ENCODE measurements around the gene MYEOV.

MYEOV gene

DNA sequence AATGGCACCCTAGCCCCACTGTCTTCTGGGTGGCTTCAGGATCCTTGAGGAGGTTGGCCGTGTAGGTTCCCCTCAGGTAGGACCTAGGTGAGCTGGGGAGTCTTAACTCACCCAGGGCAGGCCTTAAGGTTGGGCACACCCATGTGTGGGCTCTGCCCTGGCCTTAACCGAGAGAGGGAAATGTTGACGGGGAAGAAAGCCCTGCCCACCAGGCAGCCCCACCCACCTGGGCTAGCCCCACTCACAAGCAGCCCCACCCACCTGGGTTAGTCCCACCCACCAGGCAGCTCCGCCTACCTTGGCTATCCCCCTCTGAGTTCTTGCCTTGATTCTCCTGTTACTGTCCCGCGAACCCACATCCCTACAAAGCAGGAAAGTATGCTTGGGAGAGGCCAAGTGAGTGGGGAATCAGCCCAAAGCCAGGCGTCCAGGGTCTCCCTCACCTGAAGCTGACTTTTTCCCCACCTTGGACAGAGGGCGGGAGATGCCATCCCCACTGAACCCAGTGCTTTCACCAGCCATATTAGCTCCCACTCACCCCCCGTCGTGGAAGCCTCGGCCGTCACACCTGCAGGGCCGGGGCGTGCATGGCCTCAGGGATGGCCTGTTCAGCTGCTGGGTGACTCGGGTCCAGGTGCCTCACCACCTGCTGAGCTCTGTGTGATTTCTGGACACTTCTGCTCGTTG, at the start of gene MYEOV:
TSS of gene MYEOV (plus strand) at position 337 of the 687 bp plus-strand sequence. CDS start 1,200 bp downstream, outside the sequence.
- no peak for DNase-seq (ENCODE audit: low read depth, low spot score)

DNA sequence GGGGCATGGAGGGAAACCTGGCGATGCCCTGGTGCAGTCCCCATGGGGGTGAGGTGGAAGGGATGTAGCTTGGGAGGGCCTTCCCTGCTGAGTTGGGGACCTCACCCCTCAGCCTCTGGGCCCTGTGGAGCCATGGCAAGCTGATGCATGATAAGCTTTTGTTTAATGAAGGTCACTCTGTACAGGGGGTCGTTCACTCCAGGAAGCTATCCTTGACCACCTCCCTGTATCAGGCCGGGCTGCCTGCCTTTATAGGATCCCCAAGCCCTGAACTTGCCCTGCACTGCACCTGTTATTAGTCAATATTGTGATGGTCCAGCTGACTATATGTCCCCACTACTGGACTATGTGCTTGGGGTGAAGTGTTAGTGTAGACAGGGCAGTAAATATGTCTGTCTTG, 49.7 kb upstream of the MYEOV start:
- DNase-seq (ENCODE audit: low read depth, low spot score), result no peak

DNA sequence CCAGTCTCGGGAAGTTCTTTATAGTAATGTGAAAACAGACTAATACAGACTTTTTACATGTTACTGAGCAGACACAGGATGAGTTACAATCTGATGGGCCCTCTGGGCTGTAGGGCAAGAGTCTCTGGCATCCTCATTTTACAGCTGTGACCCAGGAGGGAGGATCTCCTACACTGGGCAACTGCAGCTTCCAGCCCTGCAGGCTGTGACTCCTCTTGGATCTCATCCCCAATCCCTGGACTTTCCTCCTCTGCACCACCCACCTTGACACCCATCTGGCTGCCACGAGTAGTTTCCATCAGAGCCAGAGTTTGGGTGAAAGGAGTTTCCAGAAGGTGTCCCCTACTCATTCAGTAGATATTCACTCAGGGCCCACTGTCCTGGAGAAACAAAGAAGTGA, 48.9 kb upstream of the MYEOV start:
- no peak for DNase-seq (ENCODE audit: low read depth, low spot score)

DNA sequence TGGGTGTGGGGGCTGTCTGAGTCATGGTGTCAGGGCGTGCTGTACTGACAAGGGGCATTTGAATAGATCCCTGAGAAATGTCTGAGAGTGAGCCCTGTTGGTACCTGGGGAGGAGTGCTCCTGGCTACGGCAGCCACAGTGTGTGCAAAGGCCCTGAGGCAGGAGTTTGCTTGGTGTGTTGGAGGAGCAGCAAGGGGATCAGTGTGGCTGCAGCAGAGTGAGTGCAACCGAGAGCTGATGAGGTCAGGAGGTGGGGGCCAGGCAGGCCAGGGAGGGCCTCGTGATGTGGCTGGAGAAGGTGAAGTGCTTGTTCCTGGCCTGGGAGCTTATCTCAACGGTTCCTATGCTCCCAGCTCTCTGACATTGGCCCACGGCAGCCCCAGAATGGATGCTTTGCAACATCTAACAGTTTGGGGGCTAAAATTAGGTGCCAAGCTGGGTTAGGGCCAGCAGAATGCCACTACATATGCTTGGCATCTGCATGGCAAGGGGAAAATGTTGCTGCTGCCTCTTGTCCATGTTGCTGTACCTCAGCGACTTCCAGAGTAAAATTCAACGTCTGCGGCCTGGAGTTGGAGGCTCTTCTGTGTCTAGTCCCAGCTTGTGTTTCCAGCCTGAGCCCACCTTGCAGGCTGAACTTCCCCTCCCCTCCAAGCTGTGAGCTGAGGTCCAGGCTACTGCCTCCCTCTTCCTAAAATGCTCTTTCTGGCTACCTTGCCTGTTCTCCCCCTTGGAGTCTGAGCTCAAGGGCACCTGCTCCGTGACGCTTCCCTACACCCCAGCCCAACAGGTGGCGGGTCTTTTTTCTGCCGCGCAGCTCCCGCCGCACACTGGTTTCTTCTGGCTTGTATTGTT, 48.2 kb upstream of the MYEOV start:
- no peak for DNase-seq (ENCODE audit: low read depth, low spot score)

DNA sequence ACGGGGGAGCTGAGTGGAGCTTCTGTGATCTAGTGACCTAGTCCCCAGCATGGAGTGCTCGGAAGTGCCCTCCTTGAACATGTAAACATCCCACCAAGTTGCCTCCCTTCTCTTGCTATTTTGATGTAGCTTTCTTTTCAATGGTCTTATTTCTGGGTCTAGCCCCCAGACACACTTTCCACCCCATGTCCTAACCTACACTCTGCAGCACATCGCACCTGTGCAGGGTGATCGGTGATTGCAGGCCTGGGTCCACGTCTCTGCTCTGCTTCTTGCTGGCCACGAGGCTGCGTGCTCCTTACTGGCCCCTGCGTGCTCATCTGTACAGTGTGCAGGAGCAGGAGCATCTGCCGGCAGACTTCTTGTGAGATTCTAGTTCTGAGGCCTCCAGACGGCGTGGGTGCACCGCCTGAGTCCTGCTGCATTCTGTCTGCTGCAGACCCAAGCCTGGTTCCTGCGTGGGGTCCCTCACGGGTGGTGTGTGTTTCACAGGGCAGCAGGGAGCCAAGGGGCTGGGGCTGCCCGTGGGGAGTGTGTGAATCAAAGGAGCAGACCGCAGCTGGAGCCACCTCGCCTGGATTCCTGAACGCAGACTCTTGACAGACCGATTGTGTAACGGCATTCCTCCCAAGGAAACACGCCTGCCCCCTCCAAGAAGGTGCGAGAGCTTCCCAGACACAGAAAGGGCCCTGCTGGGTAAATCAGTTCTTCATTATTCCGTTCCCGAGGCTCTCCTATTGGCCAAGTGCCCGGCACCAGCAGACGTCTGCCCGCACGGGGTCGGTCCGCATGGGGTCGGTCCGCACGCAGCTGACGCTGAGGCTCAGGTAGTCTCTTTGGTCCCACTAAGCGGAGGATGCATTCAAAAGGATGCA, 44.4 kb upstream of the MYEOV start:
- DNase-seq (ENCODE audit: low read depth, low spot score), result no peak

DNA sequence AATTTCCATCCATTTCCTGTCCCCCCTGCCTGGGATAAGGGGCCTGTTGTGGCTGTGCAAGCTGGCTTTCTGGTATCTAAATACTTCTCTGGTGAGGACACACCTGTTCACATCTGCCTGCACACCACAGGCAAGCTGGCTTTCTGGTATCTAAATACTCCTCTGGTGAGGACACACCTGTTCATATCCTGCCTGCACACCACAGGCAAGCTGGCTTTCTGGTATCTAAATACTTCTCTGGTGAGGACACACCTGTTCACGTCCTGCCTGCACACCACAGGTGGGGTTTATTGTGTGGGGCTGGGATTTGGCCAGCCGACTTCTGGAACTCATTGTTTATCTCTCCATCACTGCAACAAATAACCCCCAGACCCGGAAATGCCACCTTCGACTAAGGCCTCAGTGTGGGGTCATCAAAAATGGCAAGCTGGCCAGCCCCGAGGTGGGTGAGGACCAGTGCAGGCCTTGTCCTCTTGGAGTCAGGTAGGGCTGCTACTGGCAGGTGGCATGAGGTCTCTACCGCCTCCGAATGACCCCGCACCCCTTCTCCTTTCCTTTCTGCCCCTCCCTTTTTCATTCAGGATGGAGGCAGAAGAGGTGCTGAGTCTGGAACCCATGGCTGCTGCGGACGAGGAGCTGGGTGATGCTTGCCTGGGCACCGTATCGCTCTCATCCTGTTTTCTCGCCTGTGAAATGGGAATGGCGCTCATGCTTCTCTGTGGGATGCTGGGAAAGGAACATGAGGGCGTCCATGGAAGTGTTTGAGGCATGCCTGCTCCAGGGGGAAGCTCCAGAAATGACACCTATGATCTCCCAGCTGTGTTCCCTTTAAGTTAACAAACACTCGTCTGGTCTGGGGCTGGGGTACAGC, 43.5 kb upstream of the MYEOV start:
- no peak for DNase-seq (ENCODE audit: low read depth, low spot score)

DNA sequence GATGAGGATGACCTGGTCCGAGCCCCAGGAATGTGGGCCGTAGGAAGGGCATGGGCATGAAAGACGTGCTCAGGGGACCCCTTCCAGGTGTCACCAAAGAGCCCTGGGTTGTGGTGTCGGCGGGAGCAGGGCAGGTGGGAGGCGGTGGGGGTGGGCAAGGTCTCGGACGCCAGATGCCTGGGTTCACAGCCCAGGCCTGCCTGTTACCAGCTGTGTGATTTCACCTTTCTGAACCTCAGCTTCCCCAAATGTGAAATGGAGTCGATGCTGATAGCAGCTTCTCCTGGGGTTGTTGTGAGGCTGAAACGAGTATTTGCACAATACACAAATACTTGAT, 42.9 kb upstream of the MYEOV start:
- no peak for DNase-seq (ENCODE audit: low read depth, low spot score)

DNA sequence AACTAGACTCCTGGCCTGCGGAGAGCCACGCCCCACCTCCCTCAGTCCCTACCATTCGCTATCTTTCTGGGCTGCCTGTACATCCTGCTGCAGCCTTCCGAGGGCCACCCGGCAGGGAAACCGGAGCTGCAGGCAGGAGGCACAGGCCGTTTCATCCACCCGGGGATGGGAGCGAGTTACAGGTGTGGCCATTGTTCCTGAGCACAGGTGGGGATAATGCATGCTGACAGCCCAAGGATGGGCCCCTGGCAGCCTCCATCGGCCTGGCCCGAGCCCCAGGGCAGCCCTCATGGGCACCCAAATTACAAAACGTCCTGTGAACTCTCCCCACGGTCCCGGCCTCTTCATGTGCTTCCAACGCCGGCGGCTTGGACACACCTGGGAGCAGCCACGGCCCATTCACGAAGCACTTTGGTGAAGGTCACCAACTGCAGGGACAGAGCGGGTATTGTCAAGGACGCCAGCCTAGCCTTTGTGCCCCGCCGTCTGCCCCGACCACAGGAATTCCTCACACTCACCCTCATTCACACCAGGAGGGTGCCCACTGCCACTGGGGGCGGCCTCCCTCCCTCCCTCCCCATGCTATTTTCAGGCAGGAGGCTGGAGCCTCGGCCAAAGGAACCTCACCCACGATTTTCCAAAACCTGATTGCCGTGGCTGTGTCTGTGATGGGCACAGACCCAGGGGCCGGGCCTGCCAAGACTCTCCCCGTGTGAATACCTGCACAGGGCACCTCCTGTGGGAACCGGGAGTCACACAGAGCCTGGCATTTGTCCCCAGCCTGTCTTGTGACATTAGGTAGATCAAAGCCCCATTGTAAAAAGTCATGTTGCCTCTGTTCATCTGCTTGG, 42.1 kb upstream of the MYEOV start:
- no peak for DNase-seq (ENCODE audit: low read depth, low spot score)

DNA sequence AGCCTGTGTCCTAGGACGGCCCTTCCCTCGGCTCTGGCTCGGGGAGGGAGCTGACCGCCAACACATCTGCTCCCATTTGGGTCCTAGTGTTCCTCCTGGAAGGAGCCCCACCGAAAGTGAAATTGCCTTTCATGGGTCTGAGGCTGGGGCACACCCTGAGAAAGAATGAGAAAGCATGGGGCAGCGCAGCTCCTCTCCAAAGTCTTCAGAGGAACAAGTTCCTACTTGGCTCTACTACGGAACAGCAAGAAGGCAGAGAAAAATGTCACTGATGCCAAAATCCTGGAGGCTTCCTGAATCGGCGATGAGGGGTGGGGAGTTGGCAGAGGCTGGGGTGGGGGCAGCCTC, 41.5 kb upstream of the MYEOV start:
- no peak for DNase-seq (ENCODE audit: low read depth, low spot score)

DNA sequence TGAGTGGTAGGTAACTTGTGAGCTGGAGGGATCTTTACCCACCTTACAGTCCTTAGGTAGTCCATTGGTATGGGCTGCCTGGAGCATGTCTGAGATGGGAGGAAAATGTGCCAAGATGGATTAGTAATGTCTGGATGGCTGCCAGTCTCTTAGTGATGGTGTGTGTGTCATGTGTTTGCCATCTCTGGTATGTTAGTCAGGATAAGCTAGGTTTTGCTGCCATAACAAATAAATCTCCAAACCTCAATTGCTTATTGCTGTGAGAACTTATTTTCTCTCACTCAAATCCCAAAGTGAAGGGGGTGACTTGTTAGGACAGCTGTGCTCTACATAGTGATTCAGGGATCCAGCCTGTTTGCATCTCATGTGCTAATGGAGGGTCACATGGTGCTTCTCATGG, 40.9 kb upstream of the MYEOV start:
- DNase-seq (ENCODE audit: low read depth, low spot score), result no peak

DNA sequence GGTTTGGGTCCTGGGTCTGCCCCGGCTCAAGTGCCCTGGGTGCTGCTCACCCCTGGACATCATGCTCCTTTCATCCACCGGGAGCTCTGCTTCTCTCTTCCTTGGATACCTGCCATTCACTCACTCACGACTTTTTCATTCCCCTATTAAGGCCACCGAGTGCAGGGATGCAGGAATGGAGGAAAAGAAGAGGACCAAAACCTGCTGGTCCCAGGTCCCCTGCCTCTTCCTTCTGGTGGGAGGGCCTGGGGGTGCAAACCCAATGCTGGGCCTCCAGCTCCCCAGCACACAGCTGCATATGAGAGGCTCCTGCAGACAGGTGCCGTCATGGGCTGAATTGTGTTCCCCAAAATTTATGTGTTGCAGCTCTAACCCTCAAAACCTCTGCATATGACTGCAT, 36.8 kb upstream of the MYEOV start:
- no peak for DNase-seq (ENCODE audit: low read depth, low spot score)

DNA sequence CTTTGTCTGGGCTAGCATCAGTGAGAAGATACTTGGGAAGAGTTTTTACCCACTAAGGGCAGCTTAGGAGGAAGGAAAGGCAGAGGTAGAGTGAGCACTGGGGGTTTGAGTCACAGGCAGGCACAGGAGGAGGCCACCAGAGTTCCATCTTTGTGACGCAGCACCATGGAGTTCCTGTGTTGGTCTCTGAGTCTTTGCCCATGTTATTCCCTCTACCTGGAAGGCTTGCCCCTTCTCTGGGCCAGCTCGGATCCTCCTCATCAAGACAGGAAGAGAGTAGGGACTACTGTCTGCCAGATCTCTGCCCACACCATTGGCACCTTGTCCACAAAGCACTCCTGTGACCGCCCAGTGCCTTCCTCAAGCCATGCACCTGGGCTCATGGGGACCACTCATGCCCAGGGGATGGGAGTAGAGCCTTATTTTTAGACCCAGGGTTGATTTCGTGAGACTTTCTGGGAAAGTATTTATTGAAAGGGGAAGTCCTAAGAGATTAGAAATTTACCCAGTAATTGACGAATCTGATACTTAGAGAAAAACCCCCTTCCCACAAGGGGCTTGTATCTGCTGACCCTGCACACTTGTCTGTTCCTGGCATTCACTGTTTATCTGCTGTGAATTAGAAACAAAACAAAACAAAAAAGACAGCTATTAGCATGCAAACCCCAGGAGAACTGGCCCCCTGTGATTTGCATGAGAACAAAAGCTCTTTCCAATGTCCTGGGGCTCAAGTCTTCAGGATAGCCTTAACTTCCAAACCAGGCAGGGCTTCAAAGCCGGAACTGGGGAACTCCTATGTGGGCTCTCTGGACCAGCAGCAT, 35.9 kb upstream of the MYEOV start:
- no peak for DNase-seq (ENCODE audit: low read depth, low spot score)

DNA sequence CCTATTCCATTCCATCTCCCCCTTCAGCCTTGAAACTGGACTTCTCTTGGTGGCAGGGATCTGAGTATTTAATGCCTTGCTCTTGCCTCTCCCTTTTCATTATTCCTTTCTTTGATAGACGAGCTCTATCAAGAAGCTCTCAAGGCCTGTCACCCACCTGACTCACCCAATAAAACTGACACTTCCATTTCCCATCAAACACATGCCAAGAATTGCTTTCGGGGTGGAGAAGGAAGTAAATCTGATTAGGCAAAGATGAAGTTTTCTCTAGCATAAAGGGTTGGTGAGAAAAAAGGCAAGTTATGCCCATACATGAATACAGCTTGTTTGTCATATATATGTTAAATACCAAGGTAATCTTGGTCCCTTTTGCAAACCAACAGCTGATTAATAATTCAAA, 34.9 kb upstream of the MYEOV start:
- no peak for DNase-seq (ENCODE audit: low read depth, low spot score)

DNA sequence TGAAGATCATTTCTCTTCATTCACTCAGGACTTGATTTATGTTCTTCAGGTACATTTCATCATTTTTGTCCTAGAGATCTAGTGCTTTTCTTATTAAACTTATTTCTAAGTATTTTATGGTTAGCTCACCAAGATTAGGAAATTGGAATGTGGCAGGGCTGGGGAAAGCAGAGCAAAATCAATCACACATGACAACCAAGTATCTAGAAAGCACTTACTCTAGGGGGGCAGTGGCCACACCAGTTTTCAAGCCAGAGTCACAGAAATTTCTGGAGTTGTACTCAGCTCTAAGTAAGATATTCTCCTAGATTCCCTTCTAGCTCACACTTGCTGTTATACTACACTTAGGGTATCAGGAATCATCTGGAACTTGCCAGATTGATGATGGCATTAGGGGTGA, 33.3 kb upstream of the MYEOV start:
- no peak for DNase-seq (ENCODE audit: low read depth, low spot score)

DNA sequence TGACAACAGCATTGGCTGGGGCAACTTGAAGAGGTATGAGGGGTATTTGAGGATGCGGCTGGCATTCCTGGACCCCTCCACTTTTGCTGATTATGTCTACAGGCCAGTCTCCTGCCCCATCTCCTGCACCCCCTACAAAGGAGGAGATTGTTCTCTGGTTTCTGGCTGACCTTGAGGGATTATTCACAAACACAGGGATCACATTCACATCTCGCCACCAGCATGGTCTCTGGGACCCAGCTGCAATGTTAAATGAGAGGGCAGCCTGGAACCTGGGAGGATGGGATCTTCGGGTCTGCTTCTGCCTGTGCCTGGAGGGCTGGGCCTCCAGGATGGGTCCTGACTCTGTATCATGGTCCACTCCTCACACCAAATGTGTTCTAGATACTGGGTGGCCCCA, 32.8 kb upstream of the MYEOV start:
- DNase-seq (ENCODE audit: low read depth, low spot score), result no peak

DNA sequence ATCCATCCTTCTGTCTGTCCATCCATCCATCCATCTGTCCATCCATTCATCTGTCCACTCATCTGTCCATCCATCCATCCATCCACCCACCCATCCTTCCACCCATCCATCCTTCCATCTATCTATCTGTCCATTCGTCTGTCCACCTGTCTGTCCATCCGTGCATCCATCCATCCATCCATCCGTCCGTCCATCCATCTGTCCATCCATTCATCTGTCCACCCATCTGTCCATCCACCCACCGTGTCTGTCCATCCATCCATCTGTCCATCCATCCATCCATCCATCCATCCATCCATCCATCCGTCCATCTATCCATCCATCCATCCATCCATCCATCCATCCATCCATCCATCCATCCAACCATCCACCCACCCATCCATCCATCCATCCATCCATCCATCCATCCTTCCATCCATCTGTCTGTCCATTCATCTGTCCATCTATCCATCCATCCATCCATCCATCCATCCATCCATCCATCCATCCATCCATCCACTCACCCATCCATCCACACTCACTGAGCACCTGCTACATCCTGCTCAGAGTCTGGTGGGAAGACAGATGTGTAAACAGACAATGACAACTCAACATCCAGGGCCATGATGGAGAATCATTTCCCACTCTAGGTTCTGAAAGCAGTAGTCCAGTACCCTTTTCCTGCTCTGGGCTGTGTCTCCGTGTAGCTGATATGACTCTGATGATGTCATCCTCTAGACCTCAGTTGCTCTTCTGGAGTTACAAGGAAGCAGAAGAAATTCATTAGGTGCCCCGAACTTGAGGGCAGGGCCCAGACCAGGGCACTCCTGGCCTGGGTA, 30.8 kb upstream of the MYEOV start:
- no peak for DNase-seq (ENCODE audit: low read depth, low spot score)

DNA sequence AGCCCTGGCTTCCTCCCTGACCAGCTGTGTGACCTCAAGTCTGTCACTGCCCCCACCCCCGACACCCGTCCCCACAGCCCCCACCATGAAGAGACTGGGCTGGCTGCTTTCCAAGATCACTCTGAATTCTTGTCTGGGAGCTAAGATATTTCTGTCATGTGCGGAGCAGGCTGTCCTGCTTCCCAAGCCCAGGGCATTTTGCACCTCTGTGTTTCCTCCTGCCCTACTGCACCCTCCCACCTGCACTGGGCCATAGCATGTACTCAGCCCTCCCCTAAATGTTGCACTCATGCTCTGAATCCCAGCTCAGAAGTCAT, 30.3 kb upstream of the MYEOV start:
- no peak for DNase-seq (ENCODE audit: low read depth, low spot score)

DNA sequence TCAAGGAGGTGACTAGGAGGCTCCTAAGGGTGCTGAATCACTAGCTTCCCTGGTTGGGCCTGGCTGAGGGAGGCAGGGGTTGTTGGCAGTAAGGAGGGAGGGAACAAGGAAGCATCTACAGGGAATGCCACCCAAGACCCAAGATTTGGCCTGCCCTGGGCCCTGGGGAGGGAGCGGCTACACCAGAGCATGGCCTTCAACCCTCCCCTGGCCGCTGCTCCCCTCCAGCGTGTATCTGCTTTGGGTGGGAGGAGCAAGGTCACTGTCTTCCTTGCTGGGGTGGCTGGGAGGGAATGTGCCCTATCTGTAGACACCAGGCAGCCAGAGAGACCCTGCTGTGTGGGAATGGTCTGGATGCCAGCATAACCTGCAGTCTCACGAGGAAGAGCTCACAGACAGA, 29.5 kb upstream of the MYEOV start:
- DNase-seq (ENCODE audit: low read depth, low spot score), result no peak

DNA sequence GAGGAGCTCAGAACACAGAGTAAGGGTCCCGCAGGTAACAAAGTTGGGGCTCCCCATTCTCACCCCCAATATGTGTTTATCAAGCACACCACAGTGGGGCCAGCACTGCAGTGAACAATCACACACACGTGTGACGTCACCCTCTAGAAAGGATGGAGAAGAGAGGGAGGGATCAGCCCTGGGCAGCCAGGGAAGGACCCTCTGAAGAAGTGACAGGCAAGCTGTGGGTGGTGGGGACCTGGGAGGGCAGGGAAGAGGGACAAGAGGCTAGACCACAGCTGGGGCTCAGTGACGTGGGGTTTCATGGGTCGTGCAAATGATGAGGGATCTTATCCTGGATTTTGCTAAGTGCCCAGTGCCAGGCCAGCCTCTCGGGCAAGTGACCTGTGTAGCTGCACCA, 28.7 kb upstream of the MYEOV start:
- DNase-seq (ENCODE audit: low read depth, low spot score), result no peak

Data from brain pericyte (primary cell).